Panc1 (cell line): ENCODE measurements around the gene PCNX2. TPM values are rescaled to one million over a fixed set of nuclear protein-coding genes. Genes with fewer than 3 reads are reported as not detected.

ENCODE experiments used
- ATAC-seq: fragments of 200-7000 bp; cut with Tn5 transposase; 2 replicates; pipeline ENCODE4 v1.9.1; 2020; ENCODE audit warnings: mild to moderate bottlenecking, moderate library complexity
- BruUV-seq: library from RNA; stranded (reverse); fragments of 400-500 nt; replicated peaks from 2 replicates; lab custom pipeline; 2021; lab: Mats Ljungman, UMichigan
- CTCF ChIA-PET: fragments of 300-600 bp; sonication (Branson Sonifier 250); formaldehyde crosslinking; loops from one replicate; lab custom pipeline; 2022; ENCODE audit warnings: antibody characterized with exemption; lab: Charles Lee
- POLR2A ChIA-PET: fragments of 300-600 bp; sonication (Branson Sonifier 250); formaldehyde crosslinking; loops from one replicate; lab custom pipeline; 2022; ENCODE audit warnings: antibody characterized with exemption; lab: Charles Lee
- DNase-seq: peaks from one replicate; pipeline ENCODE4 v3.0.0-alpha.2; 2010; ENCODE audit warnings: low read depth, low spot score
- H3K27ac ChIP-seq: 2 replicates; pipeline ENCODE4 v1.5.1; 2011; ENCODE audit warnings: mild to moderate bottlenecking, low read length, inconsistent platforms
- H3K27me3 ChIP-seq: fragments of 200-500 bp; sonication (Bioruptor generic); 2 replicates; pipeline ENCODE4 v1.6.0; 2014; ENCODE audit warnings: low read length, inconsistent platforms; ENCODE audit not compliant: control insufficient read depth, insufficient read depth
- H3K36me3 ChIP-seq: fragments of 200-500 bp; sonication (Bioruptor generic); 2 replicates; pipeline ENCODE4 v1.5.1; 2014; ENCODE audit warnings: inconsistent platforms, mild to moderate bottlenecking, low read length, moderate library complexity; ENCODE audit not compliant: control insufficient read depth, insufficient read depth
- H3K4me1 ChIP-seq: 2 replicates; pipeline ENCODE4 v1.5.1; 2011; ENCODE audit warnings: inconsistent platforms, mild to moderate bottlenecking, low read length, moderate library complexity; ENCODE audit not compliant: control insufficient read depth, insufficient read depth
- H3K4me3 ChIP-seq, 2 experiments: 2 replicates each; pipeline ENCODE4 v1.5.1; 2011 to 2012; ENCODE audit warnings: low read depth in 2 of 2, low read length in 2 of 2, mild to moderate bottlenecking in 2 of 2, inconsistent platforms in 1 of 2, moderate library complexity in 1 of 2
- H3K9me3 ChIP-seq: fragments of 200-500 bp; sonication (Bioruptor generic); 2 replicates; pipeline ENCODE4 v1.5.1; 2014; ENCODE audit warnings: low read depth, mild to moderate bottlenecking, inconsistent platforms, low read length, moderate library complexity; ENCODE audit not compliant: control insufficient read depth, insufficient read depth
- CTCF ChIP-seq: fragments of 450-650 bp; IDR thresholded peaks from 2 replicates; pipeline ENCODE4 v1.5.1; 2017; ENCODE audit warnings: mild to moderate bottlenecking
- POLR2AphosphoS5 ChIP-seq: IDR thresholded peaks from 2 replicates; pipeline ENCODE4 v1.6.1; 2012; ENCODE audit warnings: mild to moderate bottlenecking, low read depth, low read length, moderate library complexity
- REST ChIP-seq, 2 experiments: IDR thresholded peaks; 2 replicates each; pipeline ENCODE4 v1.6.1; 2011 to 2012; ENCODE audit warnings: low read depth in 2 of 2, control low read depth in 1 of 2, low read length in 1 of 2, mild to moderate bottlenecking in 1 of 2, moderate library complexity in 1 of 2; ENCODE audit not compliant: insufficient read depth in 1 of 2
- SIN3A ChIP-seq: IDR thresholded peaks from 2 replicates; pipeline ENCODE4 v1.6.1; 2012; ENCODE audit warnings: low read depth, mild to moderate bottlenecking, low read length, moderate library complexity, borderline replicate concordance; ENCODE audit not compliant: insufficient read depth
- TCF7L2 ChIP-seq: IDR thresholded peaks from 2 replicates; pipeline ENCODE4 v1.6.1; 2011; ENCODE audit warnings: mild to moderate bottlenecking, low read depth, low read length, inconsistent platforms
- in situ Hi-C: cut with HindIII; loops from 2 replicates; pipeline ENCODE4 v1.10.0; 2016; ENCODE audit warnings: low sequenced_read_pairs, low pct_unique_long_range_greater_than_20kb
- intact Hi-C: fragments of 100-400 bp; cut with micrococcal nuclease; formaldehyde crosslinking; loops from one replicate; pipeline ENCODE4 v1.10.0; 2022; ENCODE audit not compliant: unreplicated experiment
- total RNA-seq: library from RNA; stranded (reverse); gene quantifications from one replicate; pipeline ENCODE4 v1.2.1, GENCODE V29; 2021; ENCODE audit not compliant: unreplicated experiment

Gene PCNX2
- total RNA-seq, 1 experiment from 2014 or later: 2.6 TPM

- Histone ChIP-seq H3K36me3 (no peaks in the 10 kb centered on the region), H3K27ac (no peak overlapping the region), H3K9me3 (no peaks in the 10 kb centered on the region), H3K27me3 (peaks cover 7% of the 10 kb centered on the region; the same call in 1 of the 2 replicates), H3K4me1 (no peaks in the 10 kb centered on the region), H3K4me3 (no peak overlapping the region)
- BruUV-seq: no TSS peak
- intact Hi-C loops (no loop called here), in situ Hi-C loops (no loop called here)
- DNase-seq (no peak), ATAC-seq (no peak)
- CTCF ChIA-PET: no interaction called here
- POLR2A ChIA-PET: no interaction called here
- no peak for TF ChIP-seq POLR2AphosphoS5
These were observed 1.7 kb downstream of the PCNX2 start for GRCh38 chr1:233293556-233294446.

- Histone ChIP-seq H3K9me3 (no peaks in the 10 kb centered on the region), H3K27ac (no peak overlapping the region), H3K27me3 (no peaks in the 10 kb centered on the region), H3K36me3 (no peaks in the 10 kb centered on the region), H3K4me1 (no peaks in the 10 kb centered on the region), H3K4me3 (no peak overlapping the region)
- no peak for ATAC-seq
- no TSS peak for BruUV-seq
- ChIA-PET POLR2A (interaction anchor here (0.6 kb wide), 1 partner anchor 61 kb away, joined by 6 read pairs; no protein-coding TSS in a partner anchor), CTCF (no interaction called here)
- TF ChIP-seq CTCF (no peak), POLR2AphosphoS5 (no peak), TCF7L2 (no peak), REST (IDR thresholded peaks at IDR 0.05; ENCODE audit: insufficient read depth in 1 of 2, low read depth in 2 of 2, low read length in 1 of 2) (no peak), SIN3A (no peak)
- DNase-seq: no peak
- in situ Hi-C loops (no loop called here), intact Hi-C loops (no loop called here)
These were observed 5.0 kb downstream of the PCNX2 start for GRCh38 chr1:233290396-233291034.
